ENCODE measurements around the gene SSBP3. TPM values are rescaled to one million over a fixed set of nuclear protein-coding genes. Genes with fewer than 3 reads are reported as not detected.

SSBP3 gene
- total RNA-seq, 2 experiments from 2014 or later: 16.5 to 44.9 TPM

GRCh38 chr1:54329312-54330003, 76.7 kb downstream of the SSBP3 start:
- Histone ChIP-seq H3K36me3 (ENCODE audit: insufficient read depth, low read length) (no peaks in the 10 kb centered on the region), H3K4me2 (ENCODE audit: low read length) (peak overlapping the region; percentile 71; the same call in 1 of the 2 replicates), H3K4me3 (ENCODE audit: low read depth, low read length, poor library complexity, severe bottlenecking) (no peak overlapping the region), H4K20me1 (ENCODE audit: insufficient read depth, low read length) (peaks cover 14% of the 10 kb centered on the region; the same call in 1 of the 2 replicates), H3K27ac (ENCODE audit: low read depth, low read length, poor library complexity, severe bottlenecking) (no peak overlapping the region), H3K9me3 (ENCODE audit: low read length) (no peaks in the 10 kb centered on the region), H3K4me1 (ENCODE audit: insufficient read depth, low read length, poor library complexity, severe bottlenecking) (peaks cover 62% of the 10 kb centered on the region), H3K79me2 (ENCODE audit: insufficient read depth, low read depth, low read length) (no peaks in the 10 kb centered on the region), H2AFZ (ENCODE audit: low read length) (no peak overlapping the region), H3K9me2 (ENCODE audit: insufficient read depth, low read length) (no peaks in the 10 kb centered on the region)
- DNase-seq (ENCODE audit: low spot score): no peak
- CTCF ChIA-PET (ENCODE audit: unreplicated experiment): no interaction called here
- intact Hi-C loops (cut with micrococcal nuclease; ENCODE audit: unreplicated experiment): loop anchor here (5.0 kb wide), 1 partner anchor 78 kb away; the partner anchor contains the start of gene SSBP3
- POLR2A ChIA-PET: interaction anchor here (0.6 to 1.3 kb wide), 2 partner anchors 9 to 37 kb away, joined by 3 to 5 read pairs; no protein-coding TSS in a partner anchor
- TF ChIP-seq CTCF (conservative IDR thresholded peaks at IDR 0.05; ENCODE audit: low read length) (no peak), EZH2phosphoT487 (IDR thresholded peaks at IDR 0.05; ENCODE audit: borderline replicate concordance, low read depth, low read length) (no peak)
- no TSS peak for BruUV-seq (replicated peaks)

- H3K36me3 ChIP-seq (ENCODE audit: insufficient read depth, low read length): no peaks in the 10 kb centered on the region
- peaks cover 62% of the 10 kb centered on the region for H3K4me1 ChIP-seq (ENCODE audit: insufficient read depth, low read length, poor library complexity, severe bottlenecking)
- H3K4me3 ChIP-seq (ENCODE audit: low read depth, low read length, poor library complexity, severe bottlenecking): peak overlapping the region; percentile 24
- intact Hi-C loops (cut with micrococcal nuclease; ENCODE audit: unreplicated experiment): loop anchor here (5.0 kb wide), 1 partner anchor 79 kb away; the partner anchor contains the start of gene SSBP3
- TF ChIP-seq EZH2phosphoT487 (IDR thresholded peaks at IDR 0.05; ENCODE audit: borderline replicate concordance, low read depth, low read length): no peak
- TF ChIP-seq CTCF (conservative IDR thresholded peaks at IDR 0.05; ENCODE audit: low read length): no peak
- CTCF ChIA-PET (ENCODE audit: unreplicated experiment): no interaction called here
- H3K9me3 ChIP-seq (ENCODE audit: low read length): no peaks in the 10 kb centered on the region
- no peak overlapping the region for H3K27ac ChIP-seq (ENCODE audit: low read depth, low read length, poor library complexity, severe bottlenecking)
- H3K9me2 ChIP-seq (ENCODE audit: insufficient read depth, low read length): no peaks in the 10 kb centered on the region
- POLR2A ChIA-PET: interaction anchor here (0.6 to 1.3 kb wide), 3 partner anchors 10 to 353 kb away, joined by 3 to 6 read pairs (median 5); no protein-coding TSS in a partner anchor
- no peak overlapping the region for H2AFZ ChIP-seq (ENCODE audit: low read length)
- no peak for DNase-seq (ENCODE audit: low spot score)
- no peaks in the 10 kb centered on the region for H3K79me2 ChIP-seq (ENCODE audit: insufficient read depth, low read depth, low read length)
- H3K4me2 ChIP-seq (ENCODE audit: low read length): peak overlapping the region; percentile 71
- peaks cover 14% of the 10 kb centered on the region; the same call in 1 of the 2 replicates for H4K20me1 ChIP-seq (ENCODE audit: insufficient read depth, low read length)
- BruUV-seq (replicated peaks): no TSS peak
Measured at GRCh38 chr1:54328066-54328636, 78.0 kb downstream of the SSBP3 start.
